K562 (cell line): ENCODE data around the gene PTPRU. TPM values are rescaled to one million over a fixed set of nuclear protein-coding genes. Genes with fewer than 3 reads are reported as not detected.

ENCODE experiments used
- ATAC-seq: fragments of 200-7000 bp; cut with Tn5 transposase; 3 replicates; pipeline ENCODE4 v1.9.1; 2020; ENCODE audit warnings: moderate library complexity
- BruUV-seq: library from RNA; stranded (reverse); fragments of 400-500 nt; replicated peaks from 2 replicates; lab custom pipeline; 2021; lab: Mats Ljungman, UMichigan
- CTCF ChIA-PET: fragments of 300-600 bp; formaldehyde crosslinking; extraction: SDS; loops from one replicate; lab custom pipeline; 2021; ENCODE audit warnings: low intra/inter-chr PET ratio; lab: Yijun Ruan, JAX
- POLR2A ChIA-PET: fragments of 300-600, 350-650 bp; sonication (Branson Sonifier 250); formaldehyde crosslinking; extraction: SDS; loops from one replicate; lab custom pipeline; 2021; ENCODE audit warnings: antibody characterized with exemption, inconsistent platforms; lab: Yijun Ruan, JAX
- DNase-seq, 4 experiments: peaks; one replicate each; pipeline versions ENCODE4 v3.0.0 to v3.0.0-alpha.2; 2011 to 2018; ENCODE audit warnings: low spot score in 3 of 4, mixed read lengths in 3 of 4; ENCODE audit errors: extremely low read depth in 1 of 4
- FAIRE-seq: peaks from 2 replicates; lab custom pipeline; 2011; peaks lifted over from hg19 to GRCh38; lab: Jason Lieb, UNC
- H2AFZ ChIP-seq: 2 replicates; pipeline ENCODE4 v1.6.0; 2011; ENCODE audit warnings: low read depth, low read length, control low read depth, inconsistent platforms
- H3K27ac ChIP-seq: fragments of 200-600 bp; 3 replicates; pipeline ENCODE4 v1.8.0; 2011; ENCODE audit warnings: low read depth, mild to moderate bottlenecking, control low read depth, inconsistent platforms, low read length, moderate library complexity, mixed read lengths; ENCODE audit errors: extremely low read depth
- H3K27me3 ChIP-seq, 2 experiments: fragments of 300-600 bp in 1 of 2; 2 replicates in 1 of 2; 3 replicates in 1 of 2; pipeline versions ENCODE4 v1.6.0 to v1.8.0; 2011; ENCODE audit warnings: inconsistent platforms in 2 of 2, low read length in 2 of 2, mild to moderate bottlenecking in 1 of 2, mixed read lengths in 1 of 2, moderate library complexity in 1 of 2; ENCODE audit not compliant: control insufficient read depth in 2 of 2, insufficient read depth in 2 of 2
- H3K36me3 ChIP-seq: fragments of 300-600 bp; 3 replicates; pipeline ENCODE4 v1.8.0; 2011; ENCODE audit warnings: mild to moderate bottlenecking, low read length, inconsistent platforms; ENCODE audit not compliant: control insufficient read depth, insufficient read depth
- H3K4me1 ChIP-seq, 2 experiments: fragments of 200-600 bp in 1 of 2; replicated peaks in 1 of 2; 2 replicates in 1 of 2; 3 replicates in 1 of 2; pipeline versions ENCODE4 v1.5.1 to v1.8.0; 2011; ENCODE audit warnings: inconsistent platforms in 2 of 2, low read length in 2 of 2, mild to moderate bottlenecking in 1 of 2, mixed read lengths in 1 of 2, moderate library complexity in 1 of 2; ENCODE audit not compliant: control insufficient read depth in 2 of 2, insufficient read depth in 2 of 2
- H3K4me2 ChIP-seq: 2 replicates; pipeline ENCODE4 v1.6.1; 2011; ENCODE audit warnings: low read length, control low read depth, inconsistent platforms, mixed read lengths; ENCODE audit not compliant: insufficient read depth
- H3K4me3 ChIP-seq: fragments of 200-600 bp; sonication (generic), shearing (Covaris generic); 2 replicates; pipeline ENCODE4 v1.5.1; 2016; ENCODE audit warnings: control low read depth, inconsistent platforms
- H3K79me2 ChIP-seq: fragments of 200-600 bp; 3 replicates; pipeline ENCODE4 v1.8.0; 2011; ENCODE audit warnings: low read length, inconsistent platforms; ENCODE audit not compliant: control insufficient read depth, insufficient read depth
- H3K9ac ChIP-seq, 2 experiments: 2 replicates each; pipeline versions ENCODE4 v1.6.0 to v1.6.1; 2011; ENCODE audit warnings: low read depth in 2 of 2, low read length in 2 of 2, control low read depth in 1 of 2, inconsistent platforms in 1 of 2, mild to moderate bottlenecking in 1 of 2, mixed read lengths in 1 of 2; ENCODE audit not compliant: insufficient read depth in 1 of 2
- H3K9me1 ChIP-seq: one replicate; pipeline ENCODE4 v1.6.0; 2011; ENCODE audit warnings: inconsistent platforms, mild to moderate bottlenecking, low read length, moderate library complexity; ENCODE audit not compliant: control insufficient read depth, insufficient read depth
- H3K9me3 ChIP-seq: replicated peaks from 2 replicates; pipeline ENCODE4 v1.5.1; 2011; ENCODE audit warnings: low read depth, low read length, inconsistent platforms; ENCODE audit not compliant: control insufficient read depth, insufficient read depth
- H4K20me1 ChIP-seq: replicated peaks from 2 replicates; pipeline ENCODE4 v1.6.1; 2011; ENCODE audit warnings: low read length, inconsistent platforms, mixed read lengths; ENCODE audit not compliant: control insufficient read depth, insufficient read depth
- CREM ChIP-seq: IDR thresholded peaks from 2 replicates; pipeline ENCODE4 v1.6.1; 2014; ENCODE audit warnings: antibody characterized with exemption, low read depth
- FOXK2 ChIP-seq, 2 experiments: fragments of 450-650 bp; IDR thresholded peaks in 1 of 2; conservative IDR thresholded peaks in 1 of 2; 2 replicates each; pipeline ENCODE4 v1.6.1; 2016; ENCODE audit warnings: low read depth in 2 of 2, mild to moderate bottlenecking in 1 of 2
- FOXP4 ChIP-seq: sonication (generic); formaldehyde crosslinking; IDR thresholded peaks from 2 replicates; pipeline ENCODE4 v1.8.0; 2022; ENCODE audit warnings: mild to moderate bottlenecking, missing genetic modification reagents, borderline replicate concordance
- HSF4 ChIP-seq: fragments of 250-450 bp; sonication (Bioruptor Pico); IDR thresholded peaks from 2 replicates; pipeline ENCODE4 v2.1.2; 2022; ENCODE audit warnings: mild to moderate bottlenecking, moderate library complexity, borderline replicate concordance
- MBD2 ChIP-seq: sonication (generic); IDR thresholded peaks from 2 replicates; pipeline ENCODE4 v1.6.1; 2016; ENCODE audit warnings: low read depth, borderline replicate concordance
- MED1 ChIP-seq: sonication (generic); formaldehyde crosslinking; IDR thresholded peaks from 2 replicates; pipeline ENCODE4 v1.8.1; 2023; ENCODE audit warnings: missing genetic modification reagents, borderline replicate concordance
- MTA3 ChIP-seq: fragments of 450-650 bp; formaldehyde crosslinking; IDR thresholded peaks from 2 replicates; pipeline ENCODE4 v1.6.1; 2017; ENCODE audit warnings: mild to moderate bottlenecking, borderline replicate concordance
- PPARD ChIP-seq: fragments of 250-450 bp; sonication (Bioruptor Pico); IDR thresholded peaks from 2 replicates; pipeline ENCODE4 v1.8.0; 2022; ENCODE audit warnings: inconsistent platforms, mild to moderate bottlenecking, moderate library complexity
- PRPF4 ChIP-seq: fragments of 200-400 bp; formaldehyde crosslinking; IDR thresholded peaks from one replicate; pipeline ENCODE4 v1.6.1; 2017; ENCODE audit warnings: low read length, low read depth, mild to moderate bottlenecking; ENCODE audit not compliant: insufficient read depth, poor library complexity, severe bottlenecking
- RNF2 ChIP-seq: sonication (generic); IDR thresholded peaks from 2 replicates; pipeline ENCODE4 v1.6.1; 2016
- TEAD1 ChIP-seq, 2 experiments: fragments of 450-650 bp in 1 of 2; sonication (generic) in 1 of 2; formaldehyde crosslinking; IDR thresholded peaks; 2 replicates each; pipeline versions ENCODE4 v1.4.0 to v1.8.0; 2020 to 2022; ENCODE audit warnings: mild to moderate bottlenecking in 2 of 2, missing genetic modification reagents in 1 of 2
- TRIM28 ChIP-seq: fragments of 450-650 bp; IDR thresholded peaks from 2 replicates; pipeline ENCODE4 v1.6.1; 2017
- ZNF197 ChIP-seq: fragments of 200-800 bp; sonication (Bioruptor generic); IDR thresholded peaks from 2 replicates; pipeline ENCODE4 v1.6.1; 2016; ENCODE audit warnings: low read depth, missing genetic modification characterization, missing compliant biosample characterization
- ZNF449 ChIP-seq: fragments of 250-450 bp; sonication (Bioruptor Pico); IDR thresholded peaks from 2 replicates; pipeline ENCODE4 v1.8.0; 2022; ENCODE audit warnings: moderate library complexity, mild to moderate bottlenecking, inconsistent platforms
- ZNF699 ChIP-seq: fragments of 250-450 bp; sonication (Bioruptor Pico); IDR thresholded peaks from 2 replicates; pipeline ENCODE4 v1.8.0; 2021; ENCODE audit warnings: mild to moderate bottlenecking, moderate library complexity; ENCODE audit not compliant: insufficient replicate concordance
- WGBS: fragments of 100-300 bp; shearing (Covaris generic); methylation state at CpG from one replicate; pipeline ENCODE4 v1.1.6; 2016; ENCODE audit warnings: low coverage, mixed read lengths; ENCODE audit not compliant: insufficient coverage; ENCODE audit errors: missing lambda C conversion rate; 5-methylcytosine and 5-hydroxymethylcytosine counted together
- in situ Hi-C: fragments of 300-500 bp; cut with MboI; formaldehyde crosslinking; loops from 4 replicates; pipeline ENCODE4 v1.15.0; 2018; ENCODE audit warnings: inconsistent platforms, mixed read lengths
- intact Hi-C: fragments of 100-400 bp; cut with micrococcal nuclease; formaldehyde crosslinking; loops from 2 replicates; pipeline ENCODE4 v1.14.2; 2022
- polyA plus RNA-seq, 8 experiments: library from polyadenylated mRNA; depleted of rRNA in 4 of 8; stranded (reverse) in 5 of 8; unstranded in 3 of 8; fragments of >200 nt; fragmentation: Nextera tagmentation in 2 of 8; fragmentation: Illumina TruSeq in 1 of 8; extraction: Ambion mirVana in 2 of 8; extraction: Trizol in 1 of 8; gene quantifications; 2 replicates each; pipeline versions ENCODE4 v1.2.1 to v1.2.3, GENCODE V29; 2011 to 2014; ENCODE audit warnings: inconsistent platforms in 1 of 8, missing spikeins in 1 of 8
- total RNA-seq, 7 experiments: library from RNA; depleted of rRNA in 6 of 7; stranded (reverse); fragments of >200 nt in 6 of 7; fragmentation: Illumina TruSeq in 2 of 7; extraction: Trizol in 2 of 7; gene quantifications; 2 replicates each; pipeline versions ENCODE4 v1.2.1 to v1.2.3, GENCODE V29; 2011 to 2021; ENCODE audit warnings: low replicate concordance in 1 of 7

Gene PTPRU
- total and polyA plus RNA-seq, 9 of the 15 experiments (the other 6 are each of a cell fraction or from before 2014, with no cell fraction given) = 0.01 to 2.9 (median 1.0) TPM

- TF ChIP-seq MED1 (CRISPR knock-in tag) (no peak), HSF4 (no peak), FOXK2 (conservative IDR thresholded peaks at IDR 0.05 in 1 of 2, IDR thresholded peaks at IDR 0.05 in 1 of 2; ENCODE audit: low read depth in 2 of 2) (no peak), TEAD1 (CRISPR knock-in tag; IDR thresholded peaks at IDR 0.05) (no peak), FOXP4 (CRISPR knock-in tag) (no peak), PRPF4 (no peak), PPARD (CRISPR knock-in tag) (no peak)
Measured at GRCh38 chr1:29346576-29346975, 110.3 kb downstream of the PTPRU start (continued).

DNA sequence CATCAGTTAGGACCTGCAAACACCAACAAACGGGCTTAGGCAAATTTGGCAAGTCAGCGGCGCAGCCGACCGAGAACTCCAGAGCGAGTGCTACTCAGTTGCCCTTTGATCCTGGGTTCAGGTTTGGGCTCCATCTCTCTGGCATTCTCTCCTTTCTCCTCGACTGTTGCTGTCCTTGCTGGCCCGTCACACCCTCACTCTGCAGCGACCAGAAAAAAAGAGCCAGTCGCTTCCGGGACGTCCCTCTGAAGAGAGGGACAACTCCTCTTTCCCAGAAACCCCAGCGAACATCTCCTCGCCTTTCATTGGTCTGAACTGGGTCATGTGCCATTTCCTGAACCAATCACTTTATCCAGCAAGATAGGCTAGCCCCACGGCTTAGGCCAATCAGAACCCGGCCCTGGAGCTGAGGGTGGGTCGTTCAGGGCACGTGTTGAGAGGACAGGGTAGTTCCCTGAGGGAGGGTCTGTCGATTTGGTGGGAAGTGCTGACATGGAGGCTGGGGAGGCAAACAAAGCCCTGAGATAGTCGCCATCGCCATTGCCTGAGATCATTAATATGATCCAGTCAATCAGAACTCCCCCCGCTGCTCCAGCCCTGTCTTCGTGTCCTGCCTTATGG is 113.7 kb downstream of the PTPRU start:
- Histone ChIP-seq H2AFZ (peak overlapping the region; percentile 74), H3K4me3 (peak overlapping the region; percentile 35), H3K36me3 (no peaks in the 10 kb centered on the region), H3K4me2 (peak overlapping the region; percentile 73), H3K9me1 (no peaks in the 10 kb centered on the region), H3K4me1 (peaks cover 5 to 7% of the 10 kb centered on the region in 2 experiments; a peak in 3 of 5 replicates), H3K79me2 (no peaks in the 10 kb centered on the region), H3K27ac (no peak overlapping the region; the same call in 2 of the 3 replicates), H4K20me1 (no peaks in the 10 kb centered on the region), H3K9me3 (no peaks in the 10 kb centered on the region), H3K9ac (no peak overlapping the region), H3K27me3 (peaks cover 0 to 17% of the 10 kb centered on the region in 2 experiments; a peak in 2 of 5 replicates)
- CTCF ChIA-PET = no interaction called here
- no TSS peak for BruUV-seq
- in situ Hi-C loops (no loop called here), intact Hi-C loops (no loop called here)
- POLR2A ChIA-PET = interaction anchor here (0.6 to 1.3 kb wide), 4 partner anchors 12 to 521 kb away, joined by 3 read pairs; no protein-coding TSS in a partner anchor
- 2% methylated on average over 23 of the region's 23 CpGs for WGBS
- ATAC-seq (peak; percentile 99), FAIRE-seq (peak; percentile 95), DNase-seq (peak; percentile 64 to 92 (median 90))
- TF ChIP-seq ZNF449 (CRISPR knock-in tag) (no peak), MTA3 (peak; percentile 53; the same call in 1 of the 2 replicates), RNF2 (peak; percentile 93), MBD2 (peak; percentile 83; the same call in 1 of the 2 replicates), ZNF197 (CRISPR knock-in tag) (0 out of 2 replicates have a peak, but pooled peaks have one; percentile 50), TRIM28 (no peak), CREM (no peak), ZNF699 (CRISPR knock-in tag) (no peak)
